Measurements from ENCODE around the gene KDELR3.

GRCh38 chr22:38490915-38491314 lies 23.0 kb downstream of the KDELR3 start:
- no peak for TF ChIP-seq CTCF (conservative IDR thresholded peaks at IDR 0.05)
- TF ChIP-seq EZH2 (IDR thresholded peaks at IDR 0.05; ENCODE audit: low read depth): no peak

Measured in PC-9 (cell line).